Choroid plexus epithelial cell (primary cell): ENCODE results near the gene EEF1AKMT2.

Experiments used
- DNase-seq: peaks from one replicate; pipeline ENCODE4 v3.0.0-alpha.2; 2010; ENCODE audit warnings: low read depth
- H3K4me3 ChIP-seq: 2 replicates; pipeline ENCODE4 v1.5.1; 2011; ENCODE audit warnings: low read depth, mild to moderate bottlenecking, control low read depth, low read length, moderate library complexity
- TF ChIP-seq, protein P1 (sequence below): conservative IDR thresholded peaks from 2 replicates; pipeline ENCODE4 v1.5.1; 2011; ENCODE audit warnings: low read depth, mild to moderate bottlenecking, control low read depth, inconsistent platforms, low read length, moderate library complexity

Gene EEF1AKMT2

DNA sequence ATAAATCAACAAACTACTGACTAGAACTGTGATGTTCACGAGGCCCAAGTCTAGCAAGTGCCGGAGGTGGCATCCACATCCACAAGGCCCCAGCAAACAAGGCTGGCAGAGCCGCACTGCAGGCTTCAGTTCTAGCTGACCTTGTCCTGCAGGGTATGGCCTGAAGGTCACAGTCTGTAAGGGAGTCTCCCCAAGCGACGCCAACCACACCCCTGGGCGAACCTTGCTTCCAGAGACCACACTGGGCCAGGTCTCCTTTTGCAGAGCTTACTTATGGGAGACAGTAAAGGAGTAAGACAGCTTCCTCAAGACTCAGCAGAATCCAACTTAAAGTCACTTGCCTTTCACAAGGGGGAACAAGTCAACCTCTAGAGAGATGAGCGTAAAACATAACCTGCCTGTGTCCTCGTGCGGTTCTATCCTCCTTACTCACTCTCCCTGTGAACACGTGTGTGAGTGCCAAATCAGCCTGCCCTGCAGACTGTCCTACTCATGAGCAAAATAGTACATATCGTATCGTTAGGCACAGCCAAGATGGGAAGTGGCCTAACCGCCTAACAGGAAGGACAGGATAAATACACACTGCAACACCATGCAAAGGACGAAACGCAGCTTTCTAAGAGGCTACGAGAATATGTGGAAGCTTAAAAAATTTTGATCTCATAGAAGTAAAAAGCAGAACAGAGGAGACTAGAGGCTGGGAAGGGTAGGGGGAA lies 70.2 kb downstream of the EEF1AKMT2 start:
- H3K4me3 ChIP-seq = no peak overlapping the region
- DNase-seq = peak; percentile 40

GRCh38 chr10:124719213-124719851 lies 72.4 kb downstream of the EEF1AKMT2 start:
- peak; percentile 52 for DNase-seq
- no peak overlapping the region for H3K4me3 ChIP-seq
- TF ChIP-seq, protein P1, sequence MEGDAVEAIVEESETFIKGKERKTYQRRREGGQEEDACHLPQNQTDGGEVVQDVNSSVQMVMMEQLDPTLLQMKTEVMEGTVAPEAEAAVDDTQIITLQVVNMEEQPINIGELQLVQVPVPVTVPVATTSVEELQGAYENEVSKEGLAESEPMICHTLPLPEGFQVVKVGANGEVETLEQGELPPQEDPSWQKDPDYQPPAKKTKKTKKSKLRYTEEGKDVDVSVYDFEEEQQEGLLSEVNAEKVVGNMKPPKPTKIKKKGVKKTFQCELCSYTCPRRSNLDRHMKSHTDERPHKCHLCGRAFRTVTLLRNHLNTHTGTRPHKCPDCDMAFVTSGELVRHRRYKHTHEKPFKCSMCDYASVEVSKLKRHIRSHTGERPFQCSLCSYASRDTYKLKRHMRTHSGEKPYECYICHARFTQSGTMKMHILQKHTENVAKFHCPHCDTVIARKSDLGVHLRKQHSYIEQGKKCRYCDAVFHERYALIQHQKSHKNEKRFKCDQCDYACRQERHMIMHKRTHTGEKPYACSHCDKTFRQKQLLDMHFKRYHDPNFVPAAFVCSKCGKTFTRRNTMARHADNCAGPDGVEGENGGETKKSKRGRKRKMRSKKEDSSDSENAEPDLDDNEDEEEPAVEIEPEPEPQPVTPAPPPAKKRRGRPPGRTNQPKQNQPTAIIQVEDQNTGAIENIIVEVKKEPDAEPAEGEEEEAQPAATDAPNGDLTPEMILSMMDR = peak; percentile 48

More for the DNA sequence above, 70.2 kb downstream of the EEF1AKMT2 start:
- TF ChIP-seq, protein P1 = no peak

- no peak overlapping the region for H3K4me3 ChIP-seq
- TF ChIP-seq, protein P1 = no peak
- no peak for DNase-seq
Measured at GRCh38 chr10:124717911-124718741, 73.6 kb downstream of the EEF1AKMT2 start.

GRCh38 chr10:124717041-124717757 lies 74.5 kb downstream of the EEF1AKMT2 start:
- TF ChIP-seq, protein P1 = no peak
- DNase-seq = no peak
- no peak overlapping the region for H3K4me3 ChIP-seq

- H3K4me3 ChIP-seq = no peak overlapping the region
- DNase-seq = no peak
- TF ChIP-seq, protein P1 = no peak
Measured at GRCh38 chr10:124716369-124716768, 75.3 kb downstream of the EEF1AKMT2 start.

GRCh38 chr10:124715439-124715838 lies 76.2 kb downstream of the EEF1AKMT2 start:
- no peak for DNase-seq
- H3K4me3 ChIP-seq = no peak overlapping the region
- TF ChIP-seq, protein P1 = no peak
